Measurements from ENCODE around the gene NTRK2.

NTRK2 gene

DNA sequence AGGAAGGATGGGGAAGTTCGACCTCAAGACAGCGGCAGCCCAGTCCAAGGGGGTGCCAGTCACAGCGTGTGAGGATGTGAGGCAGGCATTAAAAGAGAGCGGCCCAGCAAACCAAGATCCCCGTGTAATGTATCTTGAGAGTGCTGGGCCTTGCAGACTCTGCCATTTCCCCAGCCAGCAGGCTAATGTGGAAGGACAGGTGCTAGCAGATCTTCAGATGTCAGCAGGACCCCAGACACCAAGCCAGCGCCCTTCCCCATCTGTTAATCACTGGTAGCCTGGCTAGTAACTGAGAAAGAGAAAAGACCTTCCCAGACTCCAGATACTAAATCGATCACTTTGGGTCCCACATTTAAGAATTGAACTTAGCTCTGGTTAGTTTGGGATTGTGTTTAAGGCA lies 62.2 kb downstream of the NTRK2 start:
- no peak overlapping the region for H3K4me3 ChIP-seq (ENCODE audit: low read depth, low read length)

DNA sequence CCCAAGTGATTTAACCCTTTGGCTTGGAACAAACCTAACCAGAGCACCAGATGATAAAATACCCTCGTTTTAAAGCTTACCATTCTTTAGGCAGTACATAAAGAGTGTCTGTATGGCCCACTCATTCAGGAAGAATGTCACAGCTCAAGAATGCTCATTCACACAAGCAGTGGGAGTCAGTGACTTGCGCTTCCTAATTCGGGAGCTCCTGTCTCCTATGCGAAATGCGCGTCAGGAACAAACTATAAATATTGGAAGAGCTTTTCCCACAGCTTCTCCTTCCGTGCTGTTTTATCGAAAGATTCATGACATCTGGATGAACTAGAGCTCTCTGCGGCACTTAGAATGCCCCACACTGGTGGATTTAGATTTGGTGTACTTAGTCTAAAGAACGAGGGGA lies 66.6 kb downstream of the NTRK2 start:
- H3K4me3 ChIP-seq (ENCODE audit: low read depth, low read length): no peak overlapping the region

DNA sequence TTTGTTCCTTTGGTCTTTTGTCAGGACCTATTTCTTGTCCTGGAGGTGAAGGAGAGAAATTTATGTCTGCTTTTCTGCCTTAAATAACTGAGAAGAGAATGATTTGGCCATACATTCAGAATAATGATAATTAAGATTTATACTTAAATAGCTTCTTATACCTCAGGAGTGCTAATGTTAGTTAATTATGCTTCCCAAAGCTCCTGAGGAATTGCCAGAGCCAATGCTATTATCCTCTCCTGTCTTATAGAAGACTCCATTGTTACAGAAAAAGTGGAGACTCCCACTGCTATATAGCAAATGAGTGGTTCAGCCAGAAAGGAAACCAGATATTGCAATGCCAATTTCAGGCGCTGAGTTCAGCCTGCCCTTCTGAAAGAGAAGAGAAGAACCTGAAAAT lies 67.0 kb downstream of the NTRK2 start:
- no peak overlapping the region for H3K4me3 ChIP-seq (ENCODE audit: low read depth, low read length)

- H3K4me3 ChIP-seq (ENCODE audit: low read depth, low read length): no peak overlapping the region
Observed at GRCh38 chr9:84738353-84738752, 68.8 kb downstream of the NTRK2 start.

- no peak overlapping the region for H3K4me3 ChIP-seq (ENCODE audit: low read depth, low read length)
Observed at GRCh38 chr9:84742261-84742660, 72.7 kb downstream of the NTRK2 start.

DNA sequence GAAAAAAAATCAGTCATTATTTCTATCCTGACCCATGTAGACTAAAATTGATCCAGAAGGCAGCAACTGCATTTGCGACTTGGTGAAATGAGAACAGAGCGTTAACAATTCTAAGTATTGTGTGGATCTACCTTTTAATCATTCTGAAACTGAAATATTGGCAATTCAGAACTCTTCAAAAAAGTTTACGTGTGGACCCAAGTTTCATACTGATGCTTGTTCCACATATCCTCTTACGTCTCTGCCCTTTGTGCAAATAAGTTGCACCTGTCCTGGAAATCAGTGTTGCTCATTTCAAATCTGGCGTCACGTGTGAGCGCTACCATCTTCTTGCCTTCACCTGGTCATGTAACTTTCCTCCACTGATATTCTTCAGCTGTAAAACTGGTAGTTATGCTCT lies 74.7 kb downstream of the NTRK2 start:
- no peak overlapping the region for H3K4me3 ChIP-seq (ENCODE audit: low read depth, low read length)

- H3K4me3 ChIP-seq (ENCODE audit: low read depth, low read length): no peak overlapping the region
Observed at GRCh38 chr9:84744726-84745125, 75.2 kb downstream of the NTRK2 start.

DNA sequence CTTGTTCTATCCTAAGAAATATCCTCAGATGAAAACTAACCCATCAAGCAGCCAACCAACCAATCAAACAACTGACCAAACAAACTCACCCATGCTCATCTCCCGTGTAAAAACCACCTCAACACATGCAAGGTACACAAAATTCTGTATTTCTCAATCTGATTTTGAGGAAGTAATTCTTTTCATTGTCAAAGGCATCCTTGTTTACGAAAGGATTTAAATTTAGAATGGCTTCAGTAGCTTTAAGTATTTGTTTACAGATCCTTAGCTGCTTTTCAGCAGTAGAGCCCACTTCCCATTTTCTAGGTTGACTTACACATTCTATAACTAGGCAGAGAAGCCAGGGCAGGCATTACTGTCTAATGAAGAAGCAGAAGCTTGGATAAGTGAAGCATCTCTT lies 78.6 kb downstream of the NTRK2 start:
- no peak overlapping the region for H3K4me3 ChIP-seq (ENCODE audit: low read depth, low read length)

- H3K4me3 ChIP-seq (ENCODE audit: low read depth, low read length): no peak overlapping the region
Observed at GRCh38 chr9:84750152-84750865, 80.8 kb downstream of the NTRK2 start.

- no peak overlapping the region for H3K4me3 ChIP-seq (ENCODE audit: low read depth, low read length)
Observed at GRCh38 chr9:84751921-84752320, 82.4 kb downstream of the NTRK2 start.

GRCh38 chr9:84754461-84754860 lies 84.9 kb downstream of the NTRK2 start:
- no peak overlapping the region for H3K4me3 ChIP-seq (ENCODE audit: low read depth, low read length)

GRCh38 chr9:84754881-84755280 lies 85.4 kb downstream of the NTRK2 start:
- no peak overlapping the region for H3K4me3 ChIP-seq (ENCODE audit: low read depth, low read length)

GRCh38 chr9:84755380-84755779 lies 85.9 kb downstream of the NTRK2 start:
- H3K4me3 ChIP-seq (ENCODE audit: low read depth, low read length): no peak overlapping the region

- H3K4me3 ChIP-seq (ENCODE audit: low read depth, low read length): no peak overlapping the region
Observed at GRCh38 chr9:84756171-84756570, 86.6 kb downstream of the NTRK2 start.

- H3K4me3 ChIP-seq (ENCODE audit: low read depth, low read length): no peak overlapping the region
Observed at GRCh38 chr9:84756731-84757130, 87.2 kb downstream of the NTRK2 start.

DNA sequence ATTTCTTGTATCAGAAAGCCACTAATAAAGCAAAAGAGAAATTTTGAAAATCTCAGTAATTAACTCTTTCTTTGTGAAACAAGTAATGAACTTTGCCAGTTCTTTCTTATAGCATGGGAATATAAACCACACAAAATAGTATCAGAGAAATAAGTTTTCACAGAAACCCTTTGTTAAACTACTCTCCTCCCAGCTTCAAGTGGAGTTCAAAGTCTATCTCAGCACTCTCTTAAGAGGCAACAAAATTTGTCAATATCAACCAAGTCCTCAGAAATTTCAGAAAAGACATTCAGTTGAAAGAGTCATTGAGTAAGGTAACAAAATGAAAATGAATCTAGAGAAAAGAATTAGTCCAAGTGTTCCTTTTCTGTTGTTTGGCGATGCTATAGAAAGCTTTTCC lies 89.3 kb downstream of the NTRK2 start:
- no peak overlapping the region for H3K4me3 ChIP-seq (ENCODE audit: low read depth, low read length)

- H3K4me3 ChIP-seq (ENCODE audit: low read depth, low read length): no peak overlapping the region
Observed at GRCh38 chr9:84759300-84759750, 89.8 kb downstream of the NTRK2 start.

- no peak overlapping the region for H3K4me3 ChIP-seq (ENCODE audit: low read depth, low read length)
Observed at GRCh38 chr9:84759804-84760203, 90.3 kb downstream of the NTRK2 start.

- no peak overlapping the region for H3K4me3 ChIP-seq (ENCODE audit: low read depth, low read length)
Observed at GRCh38 chr9:84761137-84761808, 91.7 kb downstream of the NTRK2 start.

- H3K4me3 ChIP-seq (ENCODE audit: low read depth, low read length): no peak overlapping the region
Observed at GRCh38 chr9:84772511-84772910, 103.0 kb downstream of the NTRK2 start.

DNA sequence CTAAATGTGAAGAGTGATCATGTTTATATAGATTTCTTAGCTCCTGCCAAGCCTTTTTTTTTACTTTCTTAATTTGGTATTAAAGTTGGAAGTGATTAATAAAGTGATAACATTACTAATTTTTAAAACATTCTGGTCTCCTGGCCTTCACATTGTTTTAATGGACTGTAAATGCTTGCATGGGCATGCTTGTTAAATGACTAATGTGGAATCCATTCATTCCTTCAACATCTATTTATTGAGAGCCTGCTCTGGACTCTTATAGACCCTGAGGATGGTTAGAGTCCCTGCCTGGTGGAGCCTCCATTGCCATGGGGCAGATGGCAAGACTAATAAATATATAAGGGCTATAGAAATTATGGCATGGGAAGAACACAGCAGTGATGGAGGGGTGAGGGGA lies 103.5 kb downstream of the NTRK2 start:
- H3K4me3 ChIP-seq (ENCODE audit: low read depth, low read length): no peak overlapping the region

DNA sequence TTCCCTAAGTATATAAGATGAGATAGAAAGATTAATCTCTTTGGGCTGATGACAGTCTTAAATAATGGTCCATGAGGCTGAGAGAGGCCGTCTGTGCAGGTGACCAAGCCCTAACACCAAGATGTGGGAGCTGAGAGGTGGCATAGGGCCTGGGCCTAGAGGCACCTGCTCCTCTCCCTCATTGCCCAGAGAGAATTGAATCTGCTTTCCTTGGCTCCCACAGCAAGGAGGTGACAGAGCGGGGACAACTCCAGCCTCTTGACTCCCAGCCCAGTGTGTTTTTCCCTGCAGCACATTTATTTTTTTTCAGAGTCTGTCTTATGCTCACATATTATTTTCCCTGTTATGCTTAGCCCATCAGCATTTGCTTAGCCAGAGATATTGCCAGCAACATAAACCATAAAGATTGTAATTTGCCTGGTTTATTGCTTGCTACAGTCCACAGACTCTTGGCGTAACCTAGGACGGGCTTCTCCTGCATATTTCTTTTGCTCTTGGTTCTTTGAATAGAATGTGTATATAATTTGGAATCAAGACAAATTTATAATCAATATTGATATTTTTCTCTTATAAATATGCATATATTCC lies 105.6 kb downstream of the NTRK2 start:
- no peak overlapping the region for H3K4me3 ChIP-seq (ENCODE audit: low read depth, low read length)

Measured in iPS-11a (cell line).